IgD-negative memory B cell (primary cell): ENCODE results near the gene ATRN. TPM values are rescaled to one million over a fixed set of nuclear protein-coding genes. Genes with fewer than 3 reads are reported as not detected.
A peak's percentile ranks its signal among the peaks of the same experiment; 100 is the strongest.

ENCODE experiments used
- H3K27ac Mint-ChIP-seq, 3 donors: one replicate each; pipeline ENCODE4 v1.8.0; 2020 to 2022; ENCODE audit warnings: mild to moderate bottlenecking in 3 of 3, mixed read lengths in 3 of 3, moderate library complexity in 1 of 3
- H3K27me3 Mint-ChIP-seq: one replicate; pipeline ENCODE4 v1.8.0; 2021; ENCODE audit warnings: mixed read lengths
- H3K36me3 Mint-ChIP-seq: one replicate; pipeline ENCODE4 v1.8.0; 2020; ENCODE audit warnings: mild to moderate bottlenecking, mixed read lengths
- H3K4me1 Mint-ChIP-seq, 3 donors: one replicate each; pipeline ENCODE4 v1.8.0; 2020 to 2022; ENCODE audit warnings: mixed read lengths in 3 of 3, mild to moderate bottlenecking in 1 of 3
- H3K4me3 Mint-ChIP-seq, 4 donors: one replicate each; pipeline ENCODE4 v1.8.0; 2020 to 2022; ENCODE audit warnings: mild to moderate bottlenecking in 4 of 4, mixed read lengths in 4 of 4, moderate library complexity in 3 of 4
- H3K9me3 Mint-ChIP-seq, 3 donors: one replicate each; pipeline ENCODE4 v1.8.0; 2020 to 2021; ENCODE audit warnings: mixed read lengths in 3 of 3, mild to moderate bottlenecking in 1 of 3
- polyA plus RNA-seq: library from polyadenylated mRNA; unstranded; fragments of 300-500 nt; fragmentation: Illumina TruSeq; gene quantifications from one replicate; pipeline ENCODE4 v1.2.3, GENCODE V29; 2021

The ATRN gene
- polyA plus RNA-seq, 1 donor from 2014 or later: 7.7 TPM

DNA sequence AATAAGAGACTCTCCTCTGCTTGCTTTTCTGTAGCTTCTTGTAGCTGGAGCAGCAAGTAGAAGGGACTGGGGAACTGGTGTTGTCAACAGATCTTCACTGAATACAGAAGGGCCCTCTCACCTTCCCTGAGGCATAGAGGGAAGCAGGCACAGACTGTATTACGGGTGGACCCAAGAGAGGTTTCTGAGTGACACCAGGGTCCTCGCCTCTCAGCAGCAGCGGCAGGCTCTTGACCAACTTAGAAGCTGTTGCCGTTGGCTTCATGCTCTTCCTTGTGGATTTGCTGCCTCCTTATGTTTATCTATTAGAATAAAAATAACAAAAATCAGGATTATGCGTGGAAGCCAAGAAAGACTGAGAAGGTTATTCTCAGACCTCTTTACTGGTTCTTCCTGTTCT is 160.7 kb downstream of the ATRN start:
- H3K4me3 Mint-ChIP-seq: no peak overlapping the region
- H3K27me3 Mint-ChIP-seq: no peaks in the 10 kb centered on the region
- H3K4me1 Mint-ChIP-seq: no peaks in the 10 kb centered on the region

DNA sequence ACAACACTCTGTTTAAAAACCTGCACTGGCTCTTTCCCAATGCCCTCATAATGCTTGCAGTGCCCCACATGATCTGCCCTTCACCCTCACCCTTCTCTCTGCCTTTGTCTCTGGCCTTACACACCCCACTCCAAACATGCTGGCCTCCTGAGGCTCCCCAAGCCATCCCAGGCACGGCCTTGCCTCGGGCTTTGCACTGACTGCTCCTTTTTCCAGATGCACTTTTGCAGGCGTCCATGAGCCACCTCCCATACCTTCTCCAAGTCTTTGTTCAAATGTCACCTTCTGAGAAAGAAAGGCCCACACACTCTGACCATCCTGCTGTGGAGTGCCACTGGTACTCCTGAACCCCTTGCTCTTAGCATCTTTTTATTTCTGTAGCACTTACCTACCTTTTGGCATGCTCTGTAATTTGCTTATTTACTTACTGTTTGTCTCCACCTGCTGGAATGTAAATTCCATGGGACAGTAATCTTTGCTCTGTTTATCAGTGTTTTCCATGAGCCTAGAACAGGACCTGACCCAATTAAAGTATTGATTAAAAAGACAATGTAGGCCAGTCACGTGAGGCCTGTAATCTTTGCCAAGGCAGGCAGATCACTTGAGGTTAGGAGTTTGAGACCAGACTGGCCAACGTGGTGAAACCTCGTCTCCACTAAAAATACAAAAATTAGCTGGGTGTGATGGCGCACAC is 161.6 kb downstream of the ATRN start:
- H3K27me3 Mint-ChIP-seq: no peaks in the 10 kb centered on the region
- no peaks in the 10 kb centered on the region for H3K9me3 Mint-ChIP-seq
- H3K27ac Mint-ChIP-seq: no peak overlapping the region
- no peak overlapping the region for H3K4me3 Mint-ChIP-seq
- no peaks in the 10 kb centered on the region for H3K4me1 Mint-ChIP-seq
- peaks cover 6% of the 10 kb centered on the region for H3K36me3 Mint-ChIP-seq

More for the DNA sequence above, 160.7 kb downstream of the ATRN start:
- no peak overlapping the region for H3K27ac Mint-ChIP-seq
- peaks cover 6% of the 10 kb centered on the region for H3K36me3 Mint-ChIP-seq
- no peaks in the 10 kb centered on the region for H3K9me3 Mint-ChIP-seq

DNA sequence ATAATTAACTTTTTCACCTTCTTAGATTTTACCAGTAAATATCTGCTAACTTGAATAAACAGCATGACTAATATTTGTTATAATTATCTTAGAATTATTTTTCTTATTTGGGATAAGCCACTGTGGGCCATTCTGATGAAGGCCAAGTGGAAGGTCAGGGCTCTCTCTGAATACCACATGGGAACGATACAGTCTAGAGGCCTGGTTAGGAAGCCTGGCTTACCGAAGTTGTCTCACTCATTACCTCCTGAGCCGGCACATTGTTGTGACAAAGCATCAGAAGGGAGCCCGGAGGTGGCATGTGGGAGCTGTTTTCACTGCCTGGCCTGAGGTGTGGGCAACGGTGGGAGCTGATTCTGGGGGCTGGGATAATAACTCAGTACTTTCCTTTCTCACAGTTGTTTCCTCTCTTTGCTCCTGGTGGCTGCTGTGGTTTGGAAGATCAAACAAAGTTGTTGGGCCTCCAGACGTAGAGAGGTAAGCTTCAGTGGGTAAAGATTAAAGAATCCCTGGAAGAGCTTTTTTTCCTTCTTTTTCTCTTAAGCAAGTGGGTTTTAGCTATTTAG is 163.2 kb downstream of the ATRN start:
- peaks cover 6% of the 10 kb centered on the region for H3K36me3 Mint-ChIP-seq
- no peak overlapping the region for H3K4me3 Mint-ChIP-seq
- no peaks in the 10 kb centered on the region for H3K27me3 Mint-ChIP-seq
- no peaks in the 10 kb centered on the region for H3K4me1 Mint-ChIP-seq
- no peak overlapping the region for H3K27ac Mint-ChIP-seq
- no peaks in the 10 kb centered on the region for H3K9me3 Mint-ChIP-seq

DNA sequence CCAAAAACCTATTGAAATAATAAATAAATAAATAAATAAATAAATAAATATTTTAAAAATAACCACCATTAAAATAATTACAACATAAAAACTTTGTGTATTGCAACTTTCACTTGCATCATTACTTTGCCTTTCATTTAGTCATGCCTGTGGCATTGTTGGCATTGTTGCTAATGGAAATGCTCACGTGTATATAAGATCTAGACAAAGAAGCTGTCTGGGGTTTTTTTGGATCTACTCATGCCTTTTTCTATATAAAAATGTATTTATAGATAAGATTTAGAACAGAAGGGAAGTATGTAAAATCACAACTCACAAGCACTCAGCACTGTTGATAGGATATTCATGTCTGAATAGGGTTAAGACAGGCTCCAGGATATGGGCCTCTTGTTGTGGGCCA is 164.5 kb downstream of the ATRN start:
- no peak overlapping the region for H3K4me3 Mint-ChIP-seq
- H3K27ac Mint-ChIP-seq: no peak overlapping the region
- H3K9me3 Mint-ChIP-seq: no peaks in the 10 kb centered on the region
- H3K36me3 Mint-ChIP-seq: peaks cover 6% of the 10 kb centered on the region
- no peaks in the 10 kb centered on the region for H3K4me1 Mint-ChIP-seq
- H3K27me3 Mint-ChIP-seq: no peaks in the 10 kb centered on the region

DNA sequence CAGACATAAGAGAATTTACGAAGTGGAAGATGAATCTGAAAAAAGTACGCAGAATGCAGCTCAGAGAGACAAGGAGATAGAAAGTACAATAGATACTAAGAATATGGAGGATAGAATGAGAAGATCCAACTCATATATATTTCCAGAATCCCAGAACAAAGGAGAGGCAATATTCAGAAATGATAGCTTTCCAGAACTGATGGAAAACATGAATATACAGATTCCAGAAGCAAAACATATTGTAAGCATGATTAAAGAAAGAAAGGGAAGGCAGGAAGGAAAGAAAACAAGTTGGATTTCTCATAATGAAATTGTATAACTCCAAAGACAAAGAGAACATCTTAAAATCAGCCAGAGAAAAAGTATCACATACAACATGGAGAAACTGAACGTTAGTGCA is 169.4 kb downstream of the ATRN start:
- H3K9me3 Mint-ChIP-seq: peaks cover 0 to 2% (median 0%) of the 10 kb centered on the region in 3 donors
- H3K27me3 Mint-ChIP-seq: no peaks in the 10 kb centered on the region
- no peak overlapping the region for H3K4me3 Mint-ChIP-seq
- H3K27ac Mint-ChIP-seq: no peak overlapping the region
- peaks cover 14% of the 10 kb centered on the region for H3K36me3 Mint-ChIP-seq
- peaks cover 0 to 2% (median 0%) of the 10 kb centered on the region in 3 donors for H3K4me1 Mint-ChIP-seq

DNA sequence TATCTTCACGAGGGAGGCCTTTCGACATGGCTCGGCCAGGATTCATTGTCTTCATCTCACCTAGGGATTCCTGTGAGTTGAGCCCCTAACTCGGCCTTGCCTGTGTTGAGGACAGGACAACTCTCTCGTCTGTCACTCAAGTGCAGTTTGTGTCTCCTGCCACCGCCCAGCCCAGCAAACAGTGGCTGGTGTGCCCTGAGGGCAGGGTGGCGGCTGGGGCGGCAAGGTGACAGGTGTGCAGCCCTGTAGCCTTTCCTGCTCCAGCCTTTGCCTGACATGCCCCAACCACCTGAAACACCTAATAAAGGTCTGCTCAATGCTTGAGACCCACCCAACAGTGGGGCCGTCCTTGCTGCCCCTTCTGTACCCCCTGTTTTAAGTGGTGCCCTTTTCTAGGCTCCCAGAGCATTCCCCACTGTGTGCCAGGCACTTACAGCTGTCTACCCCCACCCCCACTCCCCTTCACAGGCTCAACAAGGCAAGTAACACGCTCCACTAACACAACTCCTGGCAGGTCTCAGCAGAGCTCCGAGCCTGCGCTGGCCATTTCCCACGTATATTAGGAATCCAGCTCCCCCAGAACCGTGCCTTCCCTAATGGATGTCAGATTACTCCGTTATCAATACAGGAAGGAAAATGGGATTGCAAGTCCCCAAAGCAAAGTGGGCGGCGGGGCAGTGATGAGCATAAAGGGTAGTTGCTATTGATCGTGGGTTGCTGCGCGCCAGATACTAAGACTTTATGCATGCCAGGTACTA is 174.7 kb downstream of the ATRN start:
- no peaks in the 10 kb centered on the region for H3K27me3 Mint-ChIP-seq
- no peak overlapping the region for H3K27ac Mint-ChIP-seq
- H3K36me3 Mint-ChIP-seq: peaks cover 16% of the 10 kb centered on the region
- H3K4me1 Mint-ChIP-seq: peaks cover 0 to 2% (median 0%) of the 10 kb centered on the region in 3 donors
- H3K9me3 Mint-ChIP-seq: peaks cover 0 to 2% (median 0%) of the 10 kb centered on the region in 3 donors
- H3K4me3 Mint-ChIP-seq: no peak overlapping the region

DNA sequence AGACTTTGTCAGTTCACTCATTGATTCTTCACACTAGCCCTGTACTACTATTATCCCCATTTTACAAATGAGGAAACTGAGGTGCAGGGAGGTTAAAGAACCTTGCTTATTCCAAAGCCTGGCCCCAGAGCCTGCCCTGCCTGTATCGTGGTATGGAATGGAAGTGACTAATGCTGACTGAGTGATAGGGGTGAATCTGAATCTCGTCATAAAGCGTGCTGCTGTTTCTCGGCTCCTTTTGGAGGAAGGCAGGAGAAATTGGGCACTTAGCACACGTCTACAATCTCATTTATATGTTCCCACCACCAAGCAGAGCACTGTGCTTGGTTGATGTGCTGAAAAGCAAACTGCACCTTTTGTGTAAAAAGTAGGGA is 175.2 kb downstream of the ATRN start:
- Mint-ChIP-seq H3K36me3 (peaks cover 13% of the 10 kb centered on the region), H3K27ac (no peak overlapping the region), H3K27me3 (no peaks in the 10 kb centered on the region), H3K4me3 (no peak overlapping the region), H3K9me3 (peaks cover 0 to 2% (median 0%) of the 10 kb centered on the region in 3 donors), H3K4me1 (no peaks in the 10 kb centered on the region)

DNA sequence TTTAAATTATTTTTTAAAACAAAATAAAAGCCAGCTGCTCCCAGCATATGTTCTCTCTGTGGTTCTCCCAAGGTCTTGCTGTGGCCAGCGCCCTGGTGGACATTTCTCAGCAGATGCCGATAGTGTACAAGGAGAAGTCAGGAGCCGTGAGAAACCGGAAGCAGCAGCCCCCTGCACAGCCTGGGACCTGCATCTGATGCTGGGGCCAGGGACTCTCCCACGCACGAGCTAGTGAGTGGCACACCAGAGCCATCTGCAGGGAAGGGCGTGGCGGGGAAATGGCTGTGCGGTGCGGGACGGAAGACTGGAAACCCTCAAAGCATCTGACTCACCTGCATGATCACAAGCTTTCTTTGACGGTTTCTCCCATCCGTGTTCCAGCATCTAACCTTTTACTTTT is 175.8 kb downstream of the ATRN start:
- no peak overlapping the region for H3K27ac Mint-ChIP-seq
- peaks cover 13% of the 10 kb centered on the region for H3K36me3 Mint-ChIP-seq

DNA sequence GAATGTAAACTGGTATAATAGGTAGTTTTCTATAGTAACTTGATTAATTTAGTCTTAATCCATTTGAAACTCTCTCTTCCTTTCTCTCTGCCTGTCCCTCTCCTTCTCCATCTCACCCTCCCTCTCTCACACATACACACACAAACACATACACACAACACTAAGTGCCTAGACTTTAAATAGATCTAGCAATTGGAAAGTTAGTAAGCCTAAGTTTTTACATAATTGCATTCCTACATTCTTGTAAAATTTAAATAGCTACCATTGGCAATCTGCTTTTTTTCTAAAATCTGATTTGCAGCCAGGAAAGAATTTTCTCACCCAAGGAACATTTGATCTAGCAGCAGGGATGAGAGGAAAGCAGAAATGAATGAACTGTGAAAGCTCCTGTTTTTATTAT is 176.7 kb downstream of the ATRN start:
- H3K27me3 Mint-ChIP-seq: no peaks in the 10 kb centered on the region
- H3K4me1 Mint-ChIP-seq: peaks cover 0 to 3% (median 1%) of the 10 kb centered on the region in 3 donors
- H3K9me3 Mint-ChIP-seq: peaks cover 0 to 4% (median 3%) of the 10 kb centered on the region in 3 donors
- H3K36me3 Mint-ChIP-seq: peaks cover 11% of the 10 kb centered on the region
- no peak overlapping the region for H3K27ac Mint-ChIP-seq
- no peak overlapping the region for H3K4me3 Mint-ChIP-seq

More for the DNA sequence above, 175.8 kb downstream of the ATRN start:
- peaks cover 0 to 2% (median 0%) of the 10 kb centered on the region in 3 donors for H3K9me3 Mint-ChIP-seq
- H3K4me3 Mint-ChIP-seq: no peak overlapping the region
- H3K4me1 Mint-ChIP-seq: no peaks in the 10 kb centered on the region
- no peaks in the 10 kb centered on the region for H3K27me3 Mint-ChIP-seq

DNA sequence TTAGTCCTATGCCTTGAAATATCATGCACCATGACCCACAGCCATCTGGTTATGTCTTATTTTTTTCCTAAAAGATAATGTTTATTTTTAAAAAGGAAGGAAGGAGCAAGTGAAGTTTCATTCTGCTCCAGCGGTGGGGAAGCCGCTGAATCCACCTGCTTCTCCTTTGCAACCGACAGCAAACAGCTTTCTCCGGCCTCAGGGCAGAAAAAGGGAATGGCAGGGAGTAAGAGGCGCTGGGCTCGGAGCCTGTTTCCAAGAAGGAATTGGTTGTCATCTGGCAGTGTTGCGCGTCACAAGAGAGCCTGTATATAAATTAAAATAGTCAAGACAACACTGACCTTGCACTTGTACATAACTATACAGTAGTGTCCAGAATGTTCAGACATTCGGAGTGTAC is 178.1 kb downstream of the ATRN start:
- Mint-ChIP-seq H3K4me3 (no peak overlapping the region), H3K27me3 (no peaks in the 10 kb centered on the region), H3K9me3 (peaks cover 0 to 10% (median 4%) of the 10 kb centered on the region in 3 donors), H3K27ac (no peak overlapping the region), H3K4me1 (peaks cover 0 to 3% (median 1%) of the 10 kb centered on the region in 3 donors), H3K36me3 (peaks cover 8% of the 10 kb centered on the region)

DNA sequence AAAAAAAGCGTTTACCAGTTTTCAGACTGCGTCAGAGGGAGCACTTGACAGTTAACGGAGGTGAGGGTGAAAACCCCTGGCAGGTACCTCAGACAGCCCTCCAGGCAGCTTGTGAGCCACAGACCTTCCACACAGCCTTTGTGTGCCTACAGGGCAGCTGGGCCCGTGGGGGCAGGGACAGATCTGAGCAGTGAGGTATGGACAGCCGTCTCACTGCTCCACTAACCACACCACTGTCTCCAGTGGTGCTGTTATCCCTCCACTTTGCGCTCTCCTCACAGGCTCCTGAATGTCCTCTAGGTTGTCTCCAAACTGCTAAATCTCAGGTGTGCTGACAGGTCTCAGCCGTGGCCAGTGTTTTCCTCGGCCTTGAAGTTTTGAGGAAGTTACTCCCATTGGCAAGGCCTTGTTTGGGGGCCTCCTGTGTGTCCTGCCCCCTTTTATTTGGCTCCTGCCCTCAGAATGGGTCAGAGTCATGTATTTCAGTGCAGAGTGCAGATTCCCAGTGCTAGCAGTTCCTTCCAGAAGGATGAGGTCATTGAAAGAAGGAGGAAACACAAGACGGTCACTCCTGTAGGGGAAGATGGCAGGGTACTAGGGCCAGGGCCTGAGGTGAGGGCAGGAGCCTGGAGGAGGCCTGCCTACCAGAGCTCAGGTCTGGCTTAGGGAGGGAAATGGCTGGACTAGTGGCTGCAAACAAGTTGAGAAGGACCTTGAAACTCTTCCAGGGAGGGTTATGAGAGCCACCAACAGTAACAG is 180.6 kb downstream of the ATRN start:
- Mint-ChIP-seq H3K27me3 (peaks cover under 1% of the 10 kb centered on the region), H3K9me3 (peaks cover 0 to 10% (median 4%) of the 10 kb centered on the region in 3 donors)

DNA sequence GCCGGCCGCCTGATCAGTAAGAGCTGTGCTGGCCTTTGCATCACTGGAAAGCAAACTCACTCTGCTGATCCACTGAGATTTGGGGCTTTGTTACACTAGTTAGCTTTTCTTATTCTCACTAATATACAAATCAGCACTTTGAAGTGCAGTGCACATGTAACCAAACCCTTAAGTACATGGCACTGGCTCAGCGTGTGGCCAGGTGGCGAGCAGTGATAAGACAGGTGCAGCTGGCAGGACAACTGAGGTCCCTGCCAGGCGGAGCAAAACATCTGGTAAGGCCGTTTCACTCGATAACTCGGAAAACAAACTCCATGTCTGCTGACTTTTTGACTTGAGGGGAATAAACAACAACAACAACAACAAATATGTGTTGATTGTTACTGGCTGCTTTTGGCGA is 181.4 kb downstream of the ATRN start:
- no peak overlapping the region for H3K27ac Mint-ChIP-seq
- peaks cover 3% of the 10 kb centered on the region for H3K27me3 Mint-ChIP-seq
- H3K9me3 Mint-ChIP-seq: peaks cover 0 to 10% (median 4%) of the 10 kb centered on the region in 3 donors
- H3K4me3 Mint-ChIP-seq: no peak overlapping the region
- peaks cover 0 to 3% (median 1%) of the 10 kb centered on the region in 3 donors for H3K4me1 Mint-ChIP-seq
- peaks cover 5% of the 10 kb centered on the region for H3K36me3 Mint-ChIP-seq

More for the DNA sequence above, 180.6 kb downstream of the ATRN start:
- no peak overlapping the region for H3K4me3 Mint-ChIP-seq
- H3K4me1 Mint-ChIP-seq: peaks cover 0 to 3% (median 1%) of the 10 kb centered on the region in 3 donors
- H3K36me3 Mint-ChIP-seq: peaks cover 6% of the 10 kb centered on the region
- H3K27ac Mint-ChIP-seq: peak overlapping the region in 1 of 3 donors; percentile 77

DNA sequence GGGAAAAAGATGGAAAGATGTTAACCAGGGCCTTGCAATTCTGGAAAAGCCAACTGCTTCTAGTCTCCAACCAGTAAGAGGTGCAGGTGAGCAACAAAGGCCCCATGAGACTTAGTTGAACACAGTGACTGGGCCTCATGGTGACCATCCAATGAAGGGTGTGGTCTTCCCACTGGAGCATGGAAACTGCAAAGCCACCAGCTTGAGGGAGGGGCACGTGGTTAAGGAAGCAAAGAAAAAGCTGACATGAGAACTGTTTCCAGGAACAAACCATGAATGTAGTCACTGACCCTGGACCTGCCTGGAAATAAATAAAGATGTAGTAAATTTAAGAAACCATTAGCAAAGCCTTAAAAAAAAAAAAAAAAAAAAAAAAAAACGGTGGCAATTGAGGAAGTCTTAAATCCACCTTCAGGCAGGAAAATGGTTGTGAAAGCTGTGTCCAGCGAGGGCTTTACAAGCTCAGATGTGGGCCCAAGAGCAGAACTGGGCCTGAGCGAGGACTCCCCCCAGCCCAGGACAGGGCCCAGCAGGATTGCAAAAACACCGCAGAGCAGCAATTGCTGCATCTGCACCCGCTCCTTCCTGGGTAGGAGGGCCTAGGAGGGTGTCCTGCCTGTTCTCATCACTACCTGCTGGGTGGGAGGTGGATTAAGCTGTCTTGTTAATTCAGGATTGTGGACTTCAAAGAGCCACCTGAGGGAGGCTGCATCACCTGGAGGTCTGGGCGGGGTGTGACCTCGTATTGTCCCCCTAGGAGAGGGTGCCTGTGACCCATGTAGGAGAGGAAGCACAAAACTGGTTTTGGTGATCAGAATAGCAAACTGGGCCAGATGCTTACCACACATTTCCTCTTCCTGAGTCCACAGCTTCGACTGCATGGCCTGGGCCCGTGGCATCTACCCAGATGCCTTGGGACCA is 182.1 kb downstream of the ATRN start:
- H3K36me3 Mint-ChIP-seq: peaks cover 1% of the 10 kb centered on the region
- peaks cover 0 to 10% (median 4%) of the 10 kb centered on the region in 3 donors for H3K9me3 Mint-ChIP-seq
- no peak overlapping the region for H3K4me3 Mint-ChIP-seq
- H3K4me1 Mint-ChIP-seq: peaks cover 0 to 3% (median 1%) of the 10 kb centered on the region in 3 donors
- H3K27me3 Mint-ChIP-seq: peaks cover 5% of the 10 kb centered on the region
- no peak overlapping the region for H3K27ac Mint-ChIP-seq

DNA sequence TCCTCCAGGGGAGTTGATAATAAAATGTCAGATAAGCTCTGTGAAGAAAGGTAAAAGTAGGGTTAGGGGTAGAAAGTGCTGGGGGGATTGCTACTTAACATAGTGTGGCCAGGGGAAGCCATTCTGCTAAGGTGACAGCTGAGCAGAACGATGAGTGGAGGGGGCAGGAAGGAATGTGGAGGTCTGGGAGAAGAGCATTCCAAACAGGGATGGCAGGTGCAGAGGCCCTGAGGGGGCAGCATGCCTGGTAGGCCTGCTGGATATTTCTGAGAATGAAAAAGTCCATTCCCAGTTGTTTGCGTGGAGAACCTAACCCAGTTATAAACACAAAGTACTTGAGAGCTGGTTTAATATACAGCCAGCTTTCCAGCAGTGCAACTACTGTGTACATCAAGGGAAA is 183.1 kb downstream of the ATRN start:
- peaks cover 0 to 10% (median 4%) of the 10 kb centered on the region in 3 donors for H3K9me3 Mint-ChIP-seq
- no peak overlapping the region for H3K4me3 Mint-ChIP-seq
- peaks cover 4 to 6% (median 4%) of the 10 kb centered on the region in 3 donors for H3K4me1 Mint-ChIP-seq
- H3K27me3 Mint-ChIP-seq: peaks cover 7% of the 10 kb centered on the region
- H3K27ac Mint-ChIP-seq: no peak overlapping the region
- no peaks in the 10 kb centered on the region for H3K36me3 Mint-ChIP-seq
